ENCODE results near the gene EPB41L4A. TPM values are rescaled to one million over a fixed set of nuclear protein-coding genes. Genes with fewer than 3 reads are reported as not detected.

Gene EPB41L4A
- total and polyA plus RNA-seq, 8 donors: 4.4 to 77.6 (median 12.1) TPM

- Histone ChIP-seq H3K27me3 (no peaks in the 10 kb centered on the region), H3K4me3 (no peak overlapping the region), H3K36me3 (no peaks in the 10 kb centered on the region), H3K27ac (no peak overlapping the region), H3K9me3 (no peaks in the 10 kb centered on the region), H3K4me1 (no peaks in the 10 kb centered on the region)
- intact Hi-C loops (cut with DNase I; ENCODE audit: low total_unique reads): no loop called here
- DNase-seq: no peak
- WGBS, 5 donors: 66 to 81% (median 78%) methylated on average over 2 of the region's 2 CpGs
- TF ChIP-seq CTCF (IDR thresholded peaks at IDR 0.05) (no peak), POLR2A (IDR thresholded peaks at IDR 0.05) (no peak), POLR2AphosphoS5 (IDR thresholded peaks at IDR 0.05) (no peak), EP300 (IDR thresholded peaks at IDR 0.05) (no peak)
Measured at GRCh38 chr5:112221128-112221527, 197.9 kb downstream of the EPB41L4A start.

GRCh38 chr5:112219000-112219399 is 200.1 kb downstream of the EPB41L4A start:
- no peak for TF ChIP-seq POLR2A (IDR thresholded peaks at IDR 0.05)
- TF ChIP-seq EP300 (IDR thresholded peaks at IDR 0.05): no peak
- TF ChIP-seq POLR2AphosphoS5 (IDR thresholded peaks at IDR 0.05): no peak
- no peak for TF ChIP-seq CTCF (IDR thresholded peaks at IDR 0.05)
- Histone ChIP-seq H3K9me3 (no peaks in the 10 kb centered on the region), H3K4me3 (no peak overlapping the region), H3K36me3 (no peaks in the 10 kb centered on the region), H3K27me3 (no peaks in the 10 kb centered on the region), H3K4me1 (no peaks in the 10 kb centered on the region), H3K27ac (no peak overlapping the region)
- 60 to 80% (median 64%) methylated on average over 6 of the region's 6 CpGs for whole genome bisulfite sequencing, 5 donors
- no peak for DNase-seq
- intact Hi-C loops (cut with DNase I; ENCODE audit: low total_unique reads): no loop called here

- intact Hi-C loops (cut with DNase I; ENCODE audit: low total_unique reads): no loop called here
Measured at GRCh38 chr5:112217843-112218579, 201.1 kb downstream of the EPB41L4A start.

GRCh38 chr5:112216140-112216539 is 202.9 kb downstream of the EPB41L4A start:
- TF ChIP-seq POLR2AphosphoS5 (IDR thresholded peaks at IDR 0.05) (no peak), POLR2A (IDR thresholded peaks at IDR 0.05) (no peak), EP300 (IDR thresholded peaks at IDR 0.05) (no peak), CTCF (IDR thresholded peaks at IDR 0.05) (no peak)
- no peaks in the 10 kb centered on the region for H3K27me3 ChIP-seq
- no peaks in the 10 kb centered on the region for H3K9me3 ChIP-seq
- no peak overlapping the region for H3K4me3 ChIP-seq
- no peak for DNase-seq
- no peak overlapping the region for H3K27ac ChIP-seq
- no peaks in the 10 kb centered on the region for H3K36me3 ChIP-seq
- intact Hi-C loops (cut with DNase I; ENCODE audit: low total_unique reads): no loop called here
- WGBS, 5 donors: 89 to 95% (median 94%) methylated on average over 3 of the region's 3 CpGs
- no peaks in the 10 kb centered on the region for H3K4me1 ChIP-seq

More at GRCh38 chr5:112217843-112218579, 201.1 kb downstream of the EPB41L4A start:
- no peak for TF ChIP-seq EP300 (IDR thresholded peaks at IDR 0.05)
- no peak for TF ChIP-seq CTCF (IDR thresholded peaks at IDR 0.05)
- no peak for TF ChIP-seq POLR2A (IDR thresholded peaks at IDR 0.05)
- TF ChIP-seq POLR2AphosphoS5 (IDR thresholded peaks at IDR 0.05): no peak
- Histone ChIP-seq H3K27ac (no peak overlapping the region), H3K4me3 (no peak overlapping the region), H3K36me3 (no peaks in the 10 kb centered on the region), H3K4me1 (no peaks in the 10 kb centered on the region), H3K27me3 (no peaks in the 10 kb centered on the region), H3K9me3 (no peaks in the 10 kb centered on the region)
- WGBS, 5 donors: 71 to 79% (median 74%) methylated on average over 5 of the region's 5 CpGs
- DNase-seq: no peak

Data from stomach (tissue), 9 donors.